Thoracic aorta (tissue), 2 donors: ENCODE measurements around the gene CUTA. TPM values are rescaled to one million over a fixed set of nuclear protein-coding genes. Genes with fewer than 3 reads are reported as not detected.
A peak's percentile ranks its signal among the peaks of the same experiment; 100 is the strongest.

Source experiments
- ATAC-seq: fragments of 150-250 bp; one replicate; pipeline ENCODE4 v1.8.0; 2017; ENCODE audit warnings: low read depth; ENCODE audit not compliant: insufficient number of reproducible peaks, low FRiP score
- DNase-seq: peaks from one replicate; pipeline ENCODE4 v3.0.0-alpha.2; 2020; ENCODE audit warnings: low spot score
- H3K27ac ChIP-seq, 2 donors: fragments of 200-600 bp; sonication (generic); 1 replicate in 1 of 2; 2 replicates in 1 of 2; pipeline ENCODE4 v1.5.1; 2016; ENCODE audit warnings: mild to moderate bottlenecking in 2 of 2, moderate library complexity in 2 of 2
- H3K27me3 ChIP-seq: fragments of 200-600 bp; sonication (generic); replicated peaks from 2 replicates; pipeline ENCODE4 v1.6.0; 2016; ENCODE audit warnings: mild to moderate bottlenecking; ENCODE audit not compliant: insufficient read depth
- H3K36me3 ChIP-seq: fragments of 200-600 bp; sonication (generic); one replicate; pipeline ENCODE4 v1.5.1; 2016
- H3K4me1 ChIP-seq, 2 donors: fragments of 200-600 bp; sonication (generic); 1 replicate in 1 of 2; 2 replicates in 1 of 2; pipeline versions ENCODE4 v1.5.1 to v1.6.0; 2016; ENCODE audit warnings: low read depth in 2 of 2, mild to moderate bottlenecking in 1 of 2; ENCODE audit not compliant: control insufficient read depth in 1 of 2
- H3K4me3 ChIP-seq: fragments of 200-600 bp; sonication (generic); 2 replicates; pipeline ENCODE4 v1.5.1; 2016; ENCODE audit warnings: mild to moderate bottlenecking
- H3K9me3 ChIP-seq: fragments of 200-600 bp; sonication (generic); 2 replicates; pipeline ENCODE4 v1.5.1; 2016
- total RNA-seq, 2 donors: library from RNA; depleted of rRNA; stranded (reverse); fragments of >200 nt; gene quantifications; one replicate each; pipeline versions ENCODE4 v1.1.0 to v1.2.3, GENCODE V29; 2016
- TF ChIP-seq, protein P1 (sequence below): fragments of 200-600 bp; sonication (generic); IDR thresholded peaks from one replicate; pipeline ENCODE4 v1.5.1; 2019; ENCODE audit warnings: antibody characterized with exemption

CUTA gene
- total RNA-seq, 2 donors from 2014 or later: 60.3 to 207 TPM

DNA sequence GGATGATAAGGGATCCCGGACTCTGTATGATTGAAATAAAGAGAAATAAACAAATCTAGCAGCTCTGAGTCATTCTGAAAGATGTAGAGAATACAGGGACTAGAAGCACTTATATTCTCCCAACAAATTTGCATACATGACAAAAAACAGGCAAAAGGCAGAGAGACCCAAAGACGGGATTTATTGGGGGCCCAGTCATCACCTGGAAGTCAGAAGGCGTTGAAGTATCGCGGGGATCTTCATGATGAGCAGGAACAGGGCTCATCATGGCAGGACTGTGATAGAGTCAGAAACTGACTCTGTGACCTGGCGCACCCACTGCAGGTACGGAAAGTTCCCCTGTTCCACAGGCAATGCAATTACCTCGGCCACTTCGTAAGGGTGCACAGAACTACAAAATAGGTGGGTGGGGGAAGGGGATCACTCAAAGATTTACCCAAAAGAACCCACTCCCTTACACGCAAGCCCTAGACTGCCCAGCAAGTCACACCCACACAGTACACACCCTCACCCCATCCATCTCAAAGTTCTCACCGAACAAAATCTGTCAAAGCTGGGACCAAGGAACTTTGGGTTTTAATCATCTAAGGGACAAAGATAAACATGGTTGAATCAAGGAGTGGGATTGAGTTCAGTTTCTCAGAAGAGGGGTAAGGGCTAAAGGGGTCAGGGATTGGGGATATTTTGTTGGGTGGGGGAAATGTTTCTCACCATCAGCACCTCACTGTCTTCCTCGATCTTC lies 1.4 kb downstream of the CUTA start:
- no peaks in the 10 kb centered on the region for H3K9me3 ChIP-seq
- peak overlapping the region; percentile 80 for H3K4me3 ChIP-seq
- TF ChIP-seq, protein P1, sequence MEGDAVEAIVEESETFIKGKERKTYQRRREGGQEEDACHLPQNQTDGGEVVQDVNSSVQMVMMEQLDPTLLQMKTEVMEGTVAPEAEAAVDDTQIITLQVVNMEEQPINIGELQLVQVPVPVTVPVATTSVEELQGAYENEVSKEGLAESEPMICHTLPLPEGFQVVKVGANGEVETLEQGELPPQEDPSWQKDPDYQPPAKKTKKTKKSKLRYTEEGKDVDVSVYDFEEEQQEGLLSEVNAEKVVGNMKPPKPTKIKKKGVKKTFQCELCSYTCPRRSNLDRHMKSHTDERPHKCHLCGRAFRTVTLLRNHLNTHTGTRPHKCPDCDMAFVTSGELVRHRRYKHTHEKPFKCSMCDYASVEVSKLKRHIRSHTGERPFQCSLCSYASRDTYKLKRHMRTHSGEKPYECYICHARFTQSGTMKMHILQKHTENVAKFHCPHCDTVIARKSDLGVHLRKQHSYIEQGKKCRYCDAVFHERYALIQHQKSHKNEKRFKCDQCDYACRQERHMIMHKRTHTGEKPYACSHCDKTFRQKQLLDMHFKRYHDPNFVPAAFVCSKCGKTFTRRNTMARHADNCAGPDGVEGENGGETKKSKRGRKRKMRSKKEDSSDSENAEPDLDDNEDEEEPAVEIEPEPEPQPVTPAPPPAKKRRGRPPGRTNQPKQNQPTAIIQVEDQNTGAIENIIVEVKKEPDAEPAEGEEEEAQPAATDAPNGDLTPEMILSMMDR: no peak
- no peaks in the 10 kb centered on the region for H3K27me3 ChIP-seq
- H3K4me1 ChIP-seq: peaks cover 20 to 72% of the 10 kb centered on the region in 2 donors
- ATAC-seq (no peak), DNase-seq (no peak)
- peaks cover 31% of the 10 kb centered on the region for H3K36me3 ChIP-seq
- H3K27ac ChIP-seq: peak overlapping the region; percentile 76 to 91

DNA sequence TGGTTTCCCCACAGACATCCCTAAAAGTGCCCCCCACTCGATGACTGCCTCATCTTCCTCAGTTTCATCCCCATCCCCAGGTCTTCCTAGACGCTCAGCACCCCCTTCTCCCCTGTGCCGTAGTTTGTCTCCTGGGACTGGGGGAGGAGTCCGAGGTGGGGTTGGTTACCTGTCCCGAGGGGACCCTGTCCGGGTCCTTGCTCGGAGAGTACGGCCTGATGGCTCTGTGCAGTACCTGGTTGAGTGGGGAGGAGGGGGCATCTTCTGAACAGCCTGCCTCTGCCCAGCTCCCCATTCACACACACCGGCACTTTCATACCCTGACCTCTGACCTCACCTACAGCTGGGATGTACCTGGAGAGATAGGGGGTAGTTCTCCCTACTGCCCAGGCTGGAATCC lies 2.1 kb downstream of the CUTA start:
- Histone ChIP-seq H3K9me3 (no peaks in the 10 kb centered on the region), H3K36me3 (peaks cover 31% of the 10 kb centered on the region), H3K4me3 (no peak overlapping the region), H3K4me1 (peaks cover 20 to 72% of the 10 kb centered on the region in 2 donors), H3K27ac (no peak overlapping the region), H3K27me3 (no peaks in the 10 kb centered on the region)
- no peak for DNase-seq
- ATAC-seq: no peak
- TF ChIP-seq, protein P1: no peak

DNA sequence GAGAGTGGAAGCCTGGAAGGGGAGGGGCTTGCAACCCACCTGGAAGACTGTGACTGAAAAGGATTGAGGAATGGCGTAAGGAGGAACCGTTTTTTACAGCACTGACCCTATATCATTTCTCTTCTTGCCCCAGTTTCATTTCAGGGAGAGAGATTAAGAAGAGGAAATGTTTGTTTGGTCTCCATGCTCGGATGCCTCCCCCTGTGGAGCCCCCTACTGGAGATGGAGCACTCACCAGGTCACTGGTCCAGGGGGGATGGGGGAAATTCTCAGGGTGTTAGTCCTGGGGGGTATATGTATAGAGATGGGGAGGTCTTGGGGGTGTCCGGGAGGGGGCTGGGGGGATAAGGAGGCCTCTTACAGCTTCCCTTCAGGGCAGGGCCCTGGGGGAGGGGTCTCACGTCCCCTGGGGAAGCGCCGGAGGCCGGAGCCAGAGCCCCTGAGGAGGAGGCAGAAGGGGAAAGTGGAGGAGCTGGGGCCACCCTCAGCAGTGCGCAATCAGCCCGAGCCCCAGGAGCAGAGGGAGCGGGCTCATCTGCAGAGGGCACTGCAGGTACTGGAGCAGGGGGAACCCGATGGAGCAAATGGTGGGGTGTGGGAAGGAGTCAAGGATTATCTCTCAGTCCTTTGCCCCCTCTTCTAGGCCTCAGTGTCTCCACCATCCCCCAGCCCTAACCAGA lies 3.2 kb downstream of the CUTA start:
- H3K4me3 ChIP-seq: no peak overlapping the region
- peaks cover 31% of the 10 kb centered on the region for H3K36me3 ChIP-seq
- no peaks in the 10 kb centered on the region for H3K9me3 ChIP-seq
- TF ChIP-seq, protein P1: no peak
- DNase-seq (no peak), ATAC-seq (no peak)
- no peaks in the 10 kb centered on the region for H3K27me3 ChIP-seq
- no peak overlapping the region for H3K27ac ChIP-seq
- peaks cover 20 to 71% of the 10 kb centered on the region in 2 donors for H3K4me1 ChIP-seq

DNA sequence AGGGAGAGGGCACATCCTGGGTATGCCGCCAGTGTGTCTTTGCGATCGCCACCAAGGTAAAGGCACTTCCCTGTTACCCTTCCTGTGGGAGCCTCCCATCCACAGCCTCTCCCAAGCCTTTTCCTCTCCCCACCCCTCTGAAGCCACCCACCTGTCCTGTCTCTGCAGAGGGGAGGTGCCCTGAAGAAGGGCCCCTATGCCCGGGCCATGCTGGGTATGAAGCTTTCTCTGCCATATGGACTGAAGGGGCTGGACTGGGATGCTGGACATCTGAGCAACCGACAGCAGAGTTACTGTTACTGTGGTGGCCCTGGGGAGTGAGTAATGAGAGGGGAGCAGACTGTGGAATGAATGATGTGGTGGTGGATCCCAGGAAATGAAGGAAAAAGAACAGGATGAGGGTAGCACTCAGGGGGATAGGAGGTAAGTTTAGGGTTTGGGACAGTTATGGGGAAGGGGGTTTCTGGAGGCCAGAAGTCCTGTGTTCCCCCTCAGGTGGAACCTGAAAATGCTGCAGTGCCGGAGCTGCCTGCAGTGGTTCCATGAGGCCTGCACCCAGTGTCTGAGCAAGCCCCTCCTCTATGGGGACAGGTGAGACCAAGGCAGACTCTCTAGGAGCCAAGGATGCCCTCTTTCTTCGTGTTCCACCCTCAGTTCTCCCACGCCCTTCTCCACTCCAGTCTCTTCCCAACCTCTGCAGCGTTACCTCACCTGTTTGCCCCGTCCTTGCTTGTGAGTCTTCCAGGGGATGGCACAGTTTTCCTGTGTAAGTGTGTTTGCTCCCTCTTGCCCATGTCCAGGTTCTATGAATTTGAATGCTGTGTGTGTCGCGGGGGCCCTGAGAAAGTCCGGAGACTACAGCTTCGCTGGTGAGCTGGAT lies 4.4 kb downstream of the CUTA start:
- Histone ChIP-seq H3K27ac (no peak overlapping the region), H3K9me3 (no peaks in the 10 kb centered on the region), H3K27me3 (no peaks in the 10 kb centered on the region), H3K36me3 (peaks cover 31% of the 10 kb centered on the region), H3K4me3 (no peak overlapping the region), H3K4me1 (peaks cover 16 to 58% of the 10 kb centered on the region in 2 donors)
- ATAC-seq (no peak), DNase-seq (no peak)
- TF ChIP-seq, protein P1: no peak
